ENCODE measurements around the gene FBXO15.
A peak's percentile ranks its signal among the peaks of the same experiment; 100 is the strongest.

The FBXO15 gene

GRCh38 chr18:74062037-74062436 is 85.6 kb downstream of the FBXO15 start:
- no peak overlapping the region for H3K4me3 ChIP-seq (ENCODE audit: low read depth, low read length)
- DNase-seq (ENCODE audit: low read depth), result no peak
- no peak for TF ChIP-seq CTCF (IDR thresholded peaks at IDR 0.05; ENCODE audit: control insufficient read depth, extremely low read depth, insufficient read depth)

GRCh38 chr18:74060579-74060978 is 87.1 kb downstream of the FBXO15 start:
- no peak overlapping the region for H3K4me3 ChIP-seq (ENCODE audit: low read depth, low read length)
- no peak for DNase-seq (ENCODE audit: low read depth)
- no peak for TF ChIP-seq CTCF (IDR thresholded peaks at IDR 0.05; ENCODE audit: control insufficient read depth, extremely low read depth, insufficient read depth)

- TF ChIP-seq CTCF (IDR thresholded peaks at IDR 0.05; ENCODE audit: control insufficient read depth, extremely low read depth, insufficient read depth), result no peak
- H3K4me3 ChIP-seq (ENCODE audit: low read depth, low read length), result no peak overlapping the region
- no peak for DNase-seq (ENCODE audit: low read depth)
These were observed 96.8 kb downstream of the FBXO15 start for GRCh38 chr18:74050807-74051206.

GRCh38 chr18:74040459-74041332 is 106.9 kb downstream of the FBXO15 start:
- no peak for DNase-seq (ENCODE audit: low read depth)
- H3K4me3 ChIP-seq (ENCODE audit: low read depth, low read length), result no peak overlapping the region
- peak; percentile 61 for TF ChIP-seq CTCF (IDR thresholded peaks at IDR 0.05; ENCODE audit: control insufficient read depth, extremely low read depth, insufficient read depth)

- no peak for TF ChIP-seq CTCF (IDR thresholded peaks at IDR 0.05; ENCODE audit: control insufficient read depth, extremely low read depth, insufficient read depth)
- DNase-seq (ENCODE audit: low read depth), result no peak
- no peak overlapping the region for H3K4me3 ChIP-seq (ENCODE audit: low read depth, low read length)
These were observed 107.6 kb downstream of the FBXO15 start for GRCh38 chr18:74040008-74040407.

- no peak for DNase-seq (ENCODE audit: low read depth)
- TF ChIP-seq CTCF (IDR thresholded peaks at IDR 0.05; ENCODE audit: control insufficient read depth, extremely low read depth, insufficient read depth), result no peak
- no peak overlapping the region for H3K4me3 ChIP-seq (ENCODE audit: low read depth, low read length)
These were observed 118.5 kb downstream of the FBXO15 start for GRCh38 chr18:74029161-74029560.

Measured in LNCaP clone FGC (cell line).